KG1 (cell line): ENCODE data around the gene PCDH12.

Experiments
- DNase-seq: peaks from one replicate; lab custom pipeline; 2025; lab: John Stamatoyannopoulos, UW

The PCDH12 gene

GRCh38 chr5:141966275-141966962 lies 8.4 kb upstream of the PCDH12 start:
- DNase-seq: no peak

DNA sequence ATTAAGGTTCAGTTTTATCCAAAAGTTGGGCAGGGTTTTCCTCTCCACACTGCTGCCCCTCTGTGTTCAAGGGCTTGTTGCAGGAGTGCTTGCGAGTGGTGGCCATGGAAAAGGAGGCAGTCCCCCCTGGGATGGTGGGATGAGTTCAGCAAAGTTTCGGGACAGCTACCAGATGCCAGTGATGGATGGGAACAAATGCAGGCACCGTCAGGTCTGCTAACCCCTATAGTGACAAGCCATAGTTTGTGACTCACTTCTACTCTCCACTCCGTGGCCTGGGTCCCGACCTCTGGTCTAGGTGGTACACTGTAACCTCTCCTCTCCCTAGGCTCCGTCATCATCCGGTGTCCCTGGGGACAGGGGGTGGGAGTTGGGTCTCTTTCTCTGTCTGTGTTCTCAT lies 7.1 kb upstream of the PCDH12 start:
- no peak for DNase-seq

- no peak for DNase-seq
Observed at GRCh38 chr5:141963701-141964100, 5.7 kb upstream of the PCDH12 start.

DNA sequence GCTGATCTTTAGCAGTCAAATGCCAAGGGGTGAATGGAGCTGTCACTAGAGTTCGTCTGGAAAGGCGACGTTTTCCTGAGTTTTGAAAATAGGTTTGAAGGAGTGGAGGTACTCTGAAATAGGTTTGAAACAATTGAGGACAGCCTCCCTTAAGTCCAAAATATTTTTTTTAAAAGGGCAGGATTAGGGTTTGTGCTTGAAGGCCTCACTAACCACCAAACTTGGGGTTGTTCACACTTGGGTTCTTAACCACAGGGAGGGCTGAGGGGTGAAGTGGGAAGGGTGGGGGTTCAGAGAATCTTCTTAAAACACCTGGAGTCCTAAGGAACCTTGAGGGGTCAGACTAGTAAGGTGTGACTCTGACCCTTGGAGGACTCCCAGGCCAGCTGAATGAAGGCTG lies 3.5 kb upstream of the PCDH12 start:
- DNase-seq: no peak

DNA sequence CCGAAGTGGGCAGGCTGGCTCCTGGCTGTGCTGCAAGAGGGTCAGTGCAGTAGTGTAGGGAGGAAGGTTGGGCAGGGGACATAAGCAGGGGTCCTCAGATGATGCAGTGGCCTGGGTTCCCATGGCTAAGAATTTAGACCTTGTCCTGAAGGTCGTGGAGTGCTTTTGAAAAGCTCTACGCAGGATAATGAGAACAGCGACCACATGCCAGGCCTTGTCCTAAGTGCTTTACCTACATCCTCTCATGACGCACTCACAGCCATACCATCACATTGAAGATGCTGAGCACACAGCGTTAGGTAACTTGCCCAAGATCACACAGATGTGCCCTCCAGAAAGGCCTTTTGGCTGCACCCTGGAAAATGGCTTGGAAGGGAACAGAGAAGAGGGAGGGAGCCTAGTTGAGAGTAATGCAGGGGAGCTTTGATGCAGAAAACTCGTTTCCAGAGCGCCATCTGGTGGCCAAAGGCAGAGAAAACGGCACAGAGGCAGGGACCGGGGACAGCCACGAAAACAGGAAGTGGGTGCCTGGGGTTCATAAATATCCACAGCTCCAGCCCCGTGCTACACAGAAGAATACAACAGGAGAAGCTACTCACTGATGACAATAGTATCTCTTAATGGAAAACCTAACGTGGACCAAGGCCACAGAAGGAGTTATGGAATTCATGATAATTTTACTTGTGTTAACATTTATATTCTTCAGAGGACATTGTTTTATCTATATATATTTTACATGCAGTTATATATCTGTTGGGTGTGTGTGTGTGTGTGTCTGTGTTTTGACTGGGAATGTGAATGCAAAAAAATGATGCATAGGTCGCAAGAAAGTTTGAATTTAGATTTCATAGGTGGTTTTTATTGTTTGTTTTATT lies 2.7 kb upstream of the PCDH12 start:
- DNase-seq: peak; percentile 80

GRCh38 chr5:141960018-141960417 lies 2.0 kb upstream of the PCDH12 start:
- no peak for DNase-seq

DNA sequence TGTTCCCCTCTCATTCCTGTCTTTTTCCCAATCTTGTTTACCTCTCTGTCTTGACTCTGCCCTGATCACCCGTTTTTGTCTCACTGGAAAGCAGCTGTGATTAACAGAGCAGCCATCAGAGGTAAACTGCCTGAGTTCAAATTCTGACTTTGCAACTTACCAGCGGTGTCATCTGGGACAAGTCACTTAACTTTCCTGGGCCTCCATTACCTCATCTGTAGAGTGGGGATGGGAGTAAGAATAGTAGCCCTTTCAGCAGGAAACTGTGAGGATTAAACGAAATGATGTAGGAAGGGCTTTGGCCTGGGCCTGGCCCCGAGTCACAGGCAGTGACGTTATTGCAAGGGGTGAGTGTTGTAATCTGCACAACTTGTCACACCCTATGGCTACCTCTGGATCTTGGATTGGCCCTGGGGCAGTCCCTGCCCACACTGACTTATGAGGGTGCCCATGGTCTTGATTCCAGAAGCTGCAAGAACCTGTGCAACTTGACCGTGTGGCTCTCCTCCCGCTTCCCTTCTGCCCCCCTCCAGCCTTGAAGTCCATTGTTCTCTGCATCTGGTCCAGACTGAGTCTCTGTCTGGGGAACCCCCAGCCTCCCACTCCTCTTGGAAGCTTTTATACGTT lies 657 bp upstream of the PCDH12 start:
- DNase-seq: no peak

DNA sequence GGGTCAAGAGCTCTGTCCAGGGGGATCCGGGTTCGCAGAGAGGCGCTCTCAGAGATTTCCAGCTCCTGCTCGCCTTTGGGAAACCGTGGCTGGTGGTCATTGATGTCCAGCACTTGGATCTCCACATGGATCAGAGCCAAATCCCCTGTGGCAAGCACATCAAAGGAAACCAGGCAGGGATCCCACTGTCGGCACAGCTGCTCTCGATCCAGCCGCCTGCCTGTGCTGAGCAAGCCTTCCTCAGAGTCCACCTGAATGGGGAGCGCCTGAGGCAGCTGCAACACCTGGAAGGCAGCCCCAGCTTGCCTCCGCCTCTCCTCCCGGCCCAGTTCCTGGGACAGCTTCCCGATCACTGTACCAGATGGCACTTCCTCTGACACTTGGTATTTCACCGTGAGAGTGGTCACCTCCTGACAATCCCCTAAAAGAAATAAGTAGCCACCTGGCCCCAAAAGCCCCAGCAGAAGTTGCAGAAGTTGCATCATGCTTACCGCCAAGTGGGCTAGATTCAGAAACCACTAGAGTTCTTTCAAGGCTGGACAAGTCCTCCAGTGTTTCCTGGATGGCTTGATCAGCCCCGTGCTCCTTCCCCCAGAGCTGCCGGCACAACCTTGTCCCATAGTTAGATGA lies 520 bp downstream of the PCDH12 start:
- no peak for DNase-seq

GRCh38 chr5:141954194-141954593 lies 3.8 kb downstream of the PCDH12 start:
- DNase-seq: no peak

- DNase-seq: no peak
Observed at GRCh38 chr5:141952020-141952419, 6.0 kb downstream of the PCDH12 start.

- DNase-seq: no peak
Observed at GRCh38 chr5:141951332-141951781, 6.6 kb downstream of the PCDH12 start.

DNA sequence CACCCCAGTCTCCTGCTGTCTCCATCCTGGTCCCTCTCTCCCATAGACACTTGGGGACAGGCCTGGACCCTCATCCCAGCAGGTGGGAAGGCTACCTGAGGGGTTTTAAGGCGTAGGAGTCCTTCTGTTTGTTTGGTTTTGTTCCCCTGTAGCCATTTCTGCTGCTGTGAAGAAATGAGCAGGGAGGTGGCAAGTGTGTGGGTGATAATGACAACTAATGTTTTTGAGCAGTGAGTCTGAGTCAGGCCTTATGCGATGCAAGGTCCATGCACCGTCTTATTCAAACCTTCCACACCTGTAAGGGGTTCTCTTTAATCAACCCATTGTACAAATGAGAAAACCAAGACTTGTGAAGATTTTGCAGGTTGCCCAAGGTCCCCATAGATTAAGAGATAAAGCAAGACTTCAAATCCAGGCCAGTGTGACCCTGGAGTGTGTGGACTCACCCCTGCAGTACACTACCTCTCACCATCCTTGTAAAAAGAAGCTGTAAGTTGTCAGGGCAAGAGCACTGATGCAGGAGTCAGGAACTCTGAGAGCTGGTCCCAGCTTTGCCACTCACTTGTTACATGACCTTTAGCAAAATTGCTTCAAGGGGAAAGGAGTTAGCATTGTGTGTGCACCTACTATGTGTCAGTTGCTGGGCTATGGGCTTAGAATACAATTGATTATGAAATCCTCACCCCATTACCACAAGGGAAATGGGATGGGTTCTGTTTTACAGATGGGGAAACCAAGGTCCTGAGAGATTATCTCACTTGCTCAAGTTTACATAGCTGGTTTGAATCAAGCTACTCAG lies 7.6 kb downstream of the PCDH12 start:
- DNase-seq: no peak

DNA sequence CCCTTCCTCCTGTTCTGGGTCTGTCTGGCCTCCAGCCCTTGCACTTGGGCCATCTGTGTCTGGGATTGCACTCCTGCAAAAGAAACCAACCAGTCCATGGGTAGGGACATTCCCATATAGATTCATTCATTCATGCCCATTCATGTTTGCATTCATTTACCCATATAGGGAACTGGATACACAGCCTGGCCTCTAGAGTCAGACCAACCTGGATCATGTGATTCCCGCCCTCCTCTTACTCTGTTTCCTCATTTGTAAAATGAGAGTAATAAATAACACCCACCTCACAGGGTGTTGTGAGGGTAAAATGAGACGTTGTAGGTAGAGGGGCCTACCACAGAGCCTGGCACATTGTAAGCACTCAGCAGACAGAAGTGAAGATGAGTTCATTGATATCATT lies 8.5 kb downstream of the PCDH12 start:
- no peak for DNase-seq

GRCh38 chr5:141948812-141949211 lies 9.2 kb downstream of the PCDH12 start:
- no peak for DNase-seq

GRCh38 chr5:141947316-141947715 lies 10.7 kb downstream of the PCDH12 start:
- DNase-seq: no peak

DNA sequence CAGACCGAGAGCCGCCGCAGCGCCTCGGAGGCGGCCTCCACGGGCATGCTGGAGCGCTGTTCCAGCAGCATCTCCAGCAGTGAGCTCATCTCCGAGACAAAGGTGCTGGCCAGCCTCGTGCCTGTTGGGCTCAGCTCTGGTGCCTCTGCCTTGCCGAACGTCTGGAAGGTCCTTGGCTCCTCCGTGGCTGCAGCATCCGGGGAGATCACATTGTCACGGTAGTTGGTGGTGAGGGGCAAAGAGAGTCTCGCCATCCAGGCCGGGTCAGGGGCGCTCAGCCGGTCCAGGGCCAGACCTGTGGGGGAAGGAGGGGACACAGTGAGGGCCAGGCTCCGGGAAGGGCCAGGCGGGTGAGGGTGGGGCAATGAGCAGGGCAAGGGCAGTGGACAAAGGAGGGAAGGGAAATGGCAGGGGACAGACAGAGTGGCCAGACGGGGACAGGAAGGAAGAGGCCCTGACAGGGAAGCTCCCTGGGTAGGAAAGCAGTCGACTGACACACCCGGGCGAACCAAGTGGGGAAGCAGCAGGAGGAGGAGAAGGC lies 12.4 kb downstream of the PCDH12 start:
- no peak for DNase-seq

- no peak for DNase-seq
Observed at GRCh38 chr5:141944076-141944475, 13.9 kb downstream of the PCDH12 start.

GRCh38 chr5:141942185-141942857 lies 15.7 kb downstream of the PCDH12 start:
- no peak for DNase-seq

- no peak for DNase-seq
Observed at GRCh38 chr5:141941779-141942178, 16.2 kb downstream of the PCDH12 start.

GRCh38 chr5:141941307-141941706 lies 16.7 kb downstream of the PCDH12 start:
- no peak for DNase-seq
